Tibial nerve (tissue), 4 donors: ENCODE measurements around the gene AK8. TPM values are rescaled to one million over a fixed set of nuclear protein-coding genes. Genes with fewer than 3 reads are reported as not detected.

ENCODE experiments used
- DNase-seq, 2 donors: peaks; one replicate each; pipeline ENCODE4 v3.0.0-alpha.2; 2019; ENCODE audit warnings: low spot score in 2 of 2
- H3K27ac ChIP-seq, 4 donors: fragments of 200-600 bp; sonication (generic) in 3 of 4; one replicate each; pipeline ENCODE4 v1.5.1; 2017 to 2019; ENCODE audit warnings: mild to moderate bottlenecking in 1 of 4
- H3K27me3 ChIP-seq, 2 donors: fragments of 200-600 bp; sonication (generic) in 1 of 2; one replicate each; pipeline versions ENCODE4 v1.5.1 to v1.6.0; 2017 to 2019
- H3K36me3 ChIP-seq, 3 donors: fragments of 200-600 bp; sonication (generic); one replicate each; pipeline ENCODE4 v1.5.1; 2018 to 2019
- H3K4me1 ChIP-seq, 4 donors: fragments of 200-600 bp; sonication (generic) in 3 of 4; one replicate each; pipeline ENCODE4 v1.5.1; 2017 to 2019
- H3K4me3 ChIP-seq, 4 donors: fragments of 200-600 bp; sonication (generic) in 3 of 4; one replicate each; pipeline ENCODE4 v1.5.1; 2017 to 2019; ENCODE audit warnings: mild to moderate bottlenecking in 1 of 4, moderate library complexity in 1 of 4
- H3K9me3 ChIP-seq, 4 donors: fragments of 200-600 bp; sonication (generic) in 3 of 4; one replicate each; pipeline ENCODE4 v1.5.1; 2017 to 2019
- CTCF ChIP-seq, 5 experiments: fragments of 200-600 bp in 3 of 5; fragments of 450-650 bp in 2 of 5; sonication (generic) in 3 of 5; IDR thresholded peaks; one replicate each; pipeline ENCODE4 v1.5.1; 2016 to 2019; ENCODE audit warnings: antibody characterized with exemption in 5 of 5, mild to moderate bottlenecking in 3 of 5, moderate library complexity in 2 of 5
- EP300 ChIP-seq, 2 donors: sonication (generic); formaldehyde crosslinking; IDR thresholded peaks; one replicate each; pipeline ENCODE4 v1.6.1; 2017; ENCODE audit warnings: antibody characterized with exemption in 2 of 2, mild to moderate bottlenecking in 1 of 2
- POLR2A ChIP-seq, 2 donors: fragments of 450-650 bp; IDR thresholded peaks; one replicate each; pipeline ENCODE4 v1.6.1; 2017; ENCODE audit warnings: antibody characterized with exemption in 2 of 2, mild to moderate bottlenecking in 2 of 2, moderate library complexity in 2 of 2
- WGBS, 2 donors: methylation state at CpG; one replicate each; pipeline ENCODE4 v1.1.5; 2018; 5-methylcytosine and 5-hydroxymethylcytosine counted together
- total RNA-seq, 4 donors: library from RNA; depleted of rRNA; stranded (reverse); fragments of >200 nt; gene quantifications; one replicate each; pipeline ENCODE4 v1.1.0, GENCODE V29; 2016

The AK8 gene
- total RNA-seq, 4 donors from 2014 or later, result 0.30 to 4.3 (median 1.7) TPM

DNA sequence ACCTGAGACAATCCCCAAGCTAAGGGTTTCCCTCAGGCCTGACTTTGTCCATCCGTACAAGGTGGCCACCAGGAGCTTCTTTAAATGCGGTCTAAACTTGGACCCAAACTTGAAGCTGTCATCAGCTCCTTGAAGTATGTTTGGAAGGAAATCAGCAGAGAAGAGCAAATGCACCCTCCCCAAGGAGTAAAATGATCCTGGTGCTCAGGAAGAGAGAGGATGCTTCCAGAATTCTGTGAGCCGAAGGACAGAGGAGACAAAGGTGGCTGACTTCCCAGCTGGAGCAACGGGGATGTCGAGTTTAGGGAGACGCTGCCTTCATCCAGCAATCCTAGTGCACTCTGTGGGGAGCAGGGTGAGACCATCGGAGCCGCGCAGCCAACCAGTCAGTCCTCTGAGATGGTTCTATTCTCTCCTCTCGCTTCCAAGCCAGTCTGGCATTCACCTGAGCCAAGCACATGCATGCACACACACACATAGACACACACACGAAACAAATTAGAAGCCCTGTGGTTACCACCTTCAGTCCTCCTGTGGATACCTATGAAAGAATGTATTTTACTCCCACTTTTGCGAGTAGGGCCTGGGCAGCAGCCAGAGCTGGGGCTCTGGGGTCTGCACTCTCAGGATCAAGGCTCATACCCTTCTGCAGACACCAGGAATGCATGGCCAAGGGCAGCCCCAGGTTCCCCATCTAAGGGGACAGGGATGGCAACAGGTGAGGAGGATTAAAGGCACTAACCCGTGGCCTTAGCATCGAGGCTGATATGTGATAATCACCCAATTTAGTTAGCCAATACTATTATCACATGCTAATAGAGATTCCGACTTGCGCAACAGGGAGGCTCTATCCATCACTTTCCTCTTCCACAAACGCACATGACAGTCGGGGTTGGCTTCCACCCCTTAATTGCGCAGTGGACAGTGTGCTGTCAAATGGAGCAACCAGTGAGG is 132.1 kb downstream of the AK8 start:
- peaks cover 0 to 45% of the 10 kb centered on the region in 2 donors for H3K27me3 ChIP-seq
- DNase-seq, result no peak
- H3K4me3 ChIP-seq, result no peak overlapping the region
- WGBS, 2 donors, result 79 to 84% methylated on average over 19 of the region's 19 CpGs
- TF ChIP-seq POLR2A (IDR thresholded peaks at IDR 0.05) (no peak), EP300 (IDR thresholded peaks at IDR 0.05) (no peak), CTCF (IDR thresholded peaks at IDR 0.05) (no peak)
- H3K4me1 ChIP-seq, result peaks cover 0 to 16% (median 0%) of the 10 kb centered on the region in 4 donors
- H3K9me3 ChIP-seq, result no peaks in the 10 kb centered on the region
- H3K27ac ChIP-seq, result no peak overlapping the region
- no peaks in the 10 kb centered on the region for H3K36me3 ChIP-seq

- Histone ChIP-seq H3K4me3 (peak overlapping the region in 1 of 4 donors; percentile 31), H3K9me3 (no peaks in the 10 kb centered on the region), H3K27ac (no peak overlapping the region), H3K27me3 (peaks cover 0 to 45% of the 10 kb centered on the region in 2 donors), H3K36me3 (no peaks in the 10 kb centered on the region), H3K4me1 (peaks cover 0 to 16% (median 0%) of the 10 kb centered on the region in 4 donors)
- no peak for DNase-seq
- 29 to 34% methylated on average over 43 of the region's 43 CpGs for WGBS, 2 donors
- no peak for TF ChIP-seq POLR2A (IDR thresholded peaks at IDR 0.05)
- no peak for TF ChIP-seq CTCF (IDR thresholded peaks at IDR 0.05)
- no peak for TF ChIP-seq EP300 (IDR thresholded peaks at IDR 0.05)
Measured at GRCh38 chr9:132744881-132745755, 133.0 kb downstream of the AK8 start.

DNA sequence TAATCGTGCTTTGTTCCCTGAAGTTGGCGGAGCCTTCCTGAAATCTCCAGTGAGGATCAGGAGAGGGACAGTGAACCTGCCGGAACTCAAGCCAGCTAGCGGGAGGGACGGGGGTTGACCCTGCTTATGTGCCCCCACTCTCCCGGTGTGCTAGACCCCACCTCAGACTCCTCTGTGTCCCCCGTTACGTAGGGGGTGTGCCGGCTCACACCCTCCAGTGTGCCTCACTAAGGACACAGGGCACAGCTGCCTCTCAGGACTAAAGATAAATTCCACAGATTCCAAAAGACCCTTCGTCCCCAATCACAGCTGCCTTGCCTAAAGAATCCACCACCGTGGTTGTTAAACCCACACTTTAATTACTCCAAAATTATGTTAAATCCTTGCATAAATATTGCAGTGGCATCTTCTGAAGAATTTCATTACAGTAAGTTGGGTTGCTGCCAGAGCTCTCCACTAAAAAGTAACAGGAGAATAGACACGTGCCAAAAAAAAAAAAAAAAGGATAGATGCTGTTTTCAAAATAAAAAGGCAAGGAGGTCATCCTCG is 134.1 kb downstream of the AK8 start:
- H3K9me3 ChIP-seq, result no peaks in the 10 kb centered on the region
- no peaks in the 10 kb centered on the region for H3K36me3 ChIP-seq
- DNase-seq, result no peak
- H3K27ac ChIP-seq, result no peak overlapping the region
- peaks cover 0 to 45% of the 10 kb centered on the region in 2 donors for H3K27me3 ChIP-seq
- H3K4me1 ChIP-seq, result peaks cover 0 to 16% (median 0%) of the 10 kb centered on the region in 4 donors
- TF ChIP-seq CTCF (IDR thresholded peaks at IDR 0.05), result no peak
- no peak for TF ChIP-seq EP300 (IDR thresholded peaks at IDR 0.05)
- no peak for TF ChIP-seq POLR2A (IDR thresholded peaks at IDR 0.05)
- whole genome bisulfite sequencing, 2 donors, result 19 to 42% methylated on average over 13 of the region's 13 CpGs
- no peak overlapping the region for H3K4me3 ChIP-seq

DNA sequence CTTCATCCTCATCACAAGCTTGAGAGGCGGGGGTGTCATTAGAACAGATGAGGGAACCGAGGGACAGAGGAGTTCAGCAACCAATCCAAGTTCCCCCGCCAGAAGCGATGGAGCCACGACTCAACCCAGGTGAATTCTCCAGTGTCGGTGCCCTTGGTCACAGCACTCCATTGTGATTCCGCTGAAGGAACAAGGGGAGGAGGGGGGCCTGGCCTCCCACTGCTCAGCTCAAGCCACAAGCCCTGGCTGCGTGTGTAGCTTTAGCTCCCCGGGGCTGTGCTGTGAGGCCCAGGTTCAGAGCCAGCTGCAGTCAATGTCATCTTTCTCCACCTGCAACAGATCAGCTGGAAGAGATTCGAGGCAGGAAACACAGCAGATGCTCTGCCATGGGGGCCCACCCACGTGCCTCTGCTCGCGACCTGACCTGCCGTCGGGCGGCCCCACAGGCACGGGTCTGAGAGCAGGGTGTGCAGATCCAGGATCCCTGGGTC is 135.2 kb downstream of the AK8 start:
- H3K4me1 ChIP-seq, result peaks cover 0 to 16% (median 0%) of the 10 kb centered on the region in 4 donors
- DNase-seq, result no peak
- H3K27ac ChIP-seq, result no peak overlapping the region
- no peaks in the 10 kb centered on the region for H3K36me3 ChIP-seq
- no peaks in the 10 kb centered on the region for H3K9me3 ChIP-seq
- TF ChIP-seq CTCF (IDR thresholded peaks at IDR 0.05), result no peak
- no peak for TF ChIP-seq POLR2A (IDR thresholded peaks at IDR 0.05)
- no peak for TF ChIP-seq EP300 (IDR thresholded peaks at IDR 0.05)
- H3K27me3 ChIP-seq, result peaks cover 0 to 45% of the 10 kb centered on the region in 2 donors
- H3K4me3 ChIP-seq, result no peak overlapping the region
- 51 to 55% methylated on average over 16 to 17 of the region's 17 CpGs for WGBS, 2 donors
